ENCODE results near the gene CFDP1. TPM values are rescaled to one million over a fixed set of nuclear protein-coding genes. Genes with fewer than 3 reads are reported as not detected.
A peak's percentile ranks its signal among the peaks of the same experiment; 100 is the strongest.
"Not testable (repeated sequence)": the region's sequence is repeated elsewhere in the genome, so short reads cannot be mapped to it uniquely, and the experiment has no call there.

Gene CFDP1
- total RNA-seq, 4 donors from 2014 or later = 32.8 to 55.8 (median 45.7) TPM

DNA sequence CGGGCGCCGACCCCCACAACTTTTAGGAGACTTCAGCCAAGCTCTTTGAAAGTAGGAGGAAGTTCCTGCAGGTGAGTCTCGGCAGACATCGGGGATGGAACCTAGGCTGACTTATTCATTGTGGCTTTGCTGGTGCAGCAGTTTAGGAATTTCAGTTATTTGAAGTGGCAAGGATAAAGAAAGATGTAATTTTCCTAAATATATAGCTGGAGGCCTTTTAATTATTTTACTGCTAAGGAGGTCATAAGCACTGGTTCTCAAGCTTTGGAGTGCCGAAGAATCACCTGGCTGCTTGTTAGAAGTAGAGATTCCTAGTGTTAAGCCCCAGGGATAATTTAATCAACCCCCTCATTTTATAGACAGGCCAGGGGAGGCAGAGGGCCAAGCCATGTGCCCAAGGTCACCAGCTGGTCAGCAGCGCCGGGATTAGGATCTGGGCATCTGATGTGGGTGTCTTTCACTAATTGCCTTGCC, 152.9 kb downstream of the CFDP1 start:
- H3K4me3 ChIP-seq = no peak overlapping the region
- H3K36me3 ChIP-seq = no peaks in the 10 kb centered on the region
- H3K4me1 ChIP-seq = peaks cover 4 to 44% (median 12%) of the 10 kb centered on the region in 3 donors
- intact Hi-C loops (cut with DNase I) = no loop called here
- WGBS, 2 donors = 41 to 52% methylated on average over 3 to 5 of the region's 8 CpGs
- H3K27ac ChIP-seq = no peak overlapping the region
- TF ChIP-seq, protein P1, sequence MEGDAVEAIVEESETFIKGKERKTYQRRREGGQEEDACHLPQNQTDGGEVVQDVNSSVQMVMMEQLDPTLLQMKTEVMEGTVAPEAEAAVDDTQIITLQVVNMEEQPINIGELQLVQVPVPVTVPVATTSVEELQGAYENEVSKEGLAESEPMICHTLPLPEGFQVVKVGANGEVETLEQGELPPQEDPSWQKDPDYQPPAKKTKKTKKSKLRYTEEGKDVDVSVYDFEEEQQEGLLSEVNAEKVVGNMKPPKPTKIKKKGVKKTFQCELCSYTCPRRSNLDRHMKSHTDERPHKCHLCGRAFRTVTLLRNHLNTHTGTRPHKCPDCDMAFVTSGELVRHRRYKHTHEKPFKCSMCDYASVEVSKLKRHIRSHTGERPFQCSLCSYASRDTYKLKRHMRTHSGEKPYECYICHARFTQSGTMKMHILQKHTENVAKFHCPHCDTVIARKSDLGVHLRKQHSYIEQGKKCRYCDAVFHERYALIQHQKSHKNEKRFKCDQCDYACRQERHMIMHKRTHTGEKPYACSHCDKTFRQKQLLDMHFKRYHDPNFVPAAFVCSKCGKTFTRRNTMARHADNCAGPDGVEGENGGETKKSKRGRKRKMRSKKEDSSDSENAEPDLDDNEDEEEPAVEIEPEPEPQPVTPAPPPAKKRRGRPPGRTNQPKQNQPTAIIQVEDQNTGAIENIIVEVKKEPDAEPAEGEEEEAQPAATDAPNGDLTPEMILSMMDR (IDR thresholded peaks at IDR 0.05) = no peak
- TF ChIP-seq POLR2A (IDR thresholded peaks at IDR 0.05) = no peak
- H3K9me3 ChIP-seq = no peaks in the 10 kb centered on the region
- no peak for DNase-seq
- H3K27me3 ChIP-seq = no peaks in the 10 kb centered on the region

DNA sequence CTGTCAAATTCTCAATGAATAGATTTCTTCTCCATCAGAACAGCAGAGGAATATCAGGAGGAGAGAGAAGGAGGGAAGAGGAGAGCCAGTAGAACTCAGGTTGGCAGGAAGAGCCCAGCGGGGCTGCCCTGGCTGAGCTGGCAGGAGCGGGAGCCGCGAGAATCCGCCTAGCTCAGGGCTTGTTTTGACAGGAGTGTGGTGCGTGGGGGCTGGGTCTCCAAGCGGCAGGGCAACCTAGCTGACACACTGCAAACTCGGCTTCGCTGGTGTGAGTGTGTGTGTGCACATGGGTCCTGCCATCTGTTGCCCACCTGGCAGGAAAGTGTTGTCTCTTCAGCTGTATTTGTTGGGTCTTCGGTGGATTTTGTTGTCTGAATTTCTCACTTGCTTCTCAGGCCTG, 154.0 kb downstream of the CFDP1 start:
- Histone ChIP-seq H3K27me3 (no peaks in the 10 kb centered on the region), H3K4me1 (peaks cover 4 to 44% (median 12%) of the 10 kb centered on the region in 3 donors), H3K27ac (peak overlapping the region in 1 of 4 donors; percentile 58), H3K36me3 (no peaks in the 10 kb centered on the region), H3K9me3 (no peaks in the 10 kb centered on the region), H3K4me3 (no peak overlapping the region)
- intact Hi-C loops (cut with DNase I) = no loop called here
- TF ChIP-seq, protein P1 (IDR thresholded peaks at IDR 0.05) = no peak
- TF ChIP-seq POLR2A (IDR thresholded peaks at IDR 0.05) = no peak
- no peak for DNase-seq
- 55 to 61% methylated on average over 6 to 10 of the region's 10 CpGs for WGBS, 2 donors

DNA sequence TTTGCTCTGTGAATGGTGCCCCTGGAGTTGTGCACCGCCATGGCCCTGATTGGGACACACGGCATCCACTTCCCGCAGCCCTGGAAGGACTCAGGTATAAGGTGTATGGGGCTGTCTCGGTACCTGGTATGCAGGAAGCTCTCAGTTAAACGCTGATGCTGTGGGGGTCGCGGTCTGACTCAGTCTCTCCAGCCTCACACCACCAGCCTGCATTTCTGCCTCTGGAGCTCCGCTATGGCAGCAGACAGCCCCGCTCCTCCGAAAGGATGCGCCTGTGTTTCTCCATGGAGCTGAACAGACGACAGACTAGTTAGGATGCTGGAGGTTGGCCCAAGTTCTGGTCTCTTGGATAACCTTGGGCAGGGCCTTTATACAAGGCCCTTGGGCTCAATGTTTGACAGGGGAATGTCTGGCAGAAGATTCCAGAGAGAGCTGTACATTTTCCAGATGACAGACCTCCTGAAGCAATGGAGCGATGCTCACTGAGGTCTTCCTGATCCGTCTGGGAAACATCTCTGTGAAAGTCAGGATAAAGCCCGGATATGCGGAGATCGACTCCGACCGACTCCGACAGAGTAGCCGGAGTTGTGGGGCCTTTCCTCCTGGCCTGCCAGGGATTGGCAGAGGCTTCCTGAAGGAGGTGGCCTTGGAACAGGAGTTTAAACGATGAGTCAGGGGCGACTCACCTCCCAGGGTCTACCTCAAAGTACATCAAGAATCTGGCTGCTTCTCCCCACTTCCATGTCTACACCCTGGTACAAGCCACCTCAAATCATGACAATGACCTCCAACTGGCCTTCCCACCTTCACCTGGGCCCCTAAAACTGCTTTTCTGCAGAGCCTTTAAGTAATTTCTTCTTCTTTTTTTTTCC, 160.0 kb downstream of the CFDP1 start:
- Histone ChIP-seq H3K9me3 (no peaks in the 10 kb centered on the region), H3K4me3 (no peak overlapping the region), H3K4me1 (peaks cover 0 to 14% (median 2%) of the 10 kb centered on the region in 3 donors), H3K27ac (no peak overlapping the region), H3K36me3 (no peaks in the 10 kb centered on the region), H3K27me3 (no peaks in the 10 kb centered on the region)
- WGBS, 2 donors = 84 to 89% methylated on average over 10 to 20 of the region's 23 CpGs
- TF ChIP-seq, protein P1 (IDR thresholded peaks at IDR 0.05) = no peak
- DNase-seq = no peak
- intact Hi-C loops (cut with DNase I) = no loop called here

DNA sequence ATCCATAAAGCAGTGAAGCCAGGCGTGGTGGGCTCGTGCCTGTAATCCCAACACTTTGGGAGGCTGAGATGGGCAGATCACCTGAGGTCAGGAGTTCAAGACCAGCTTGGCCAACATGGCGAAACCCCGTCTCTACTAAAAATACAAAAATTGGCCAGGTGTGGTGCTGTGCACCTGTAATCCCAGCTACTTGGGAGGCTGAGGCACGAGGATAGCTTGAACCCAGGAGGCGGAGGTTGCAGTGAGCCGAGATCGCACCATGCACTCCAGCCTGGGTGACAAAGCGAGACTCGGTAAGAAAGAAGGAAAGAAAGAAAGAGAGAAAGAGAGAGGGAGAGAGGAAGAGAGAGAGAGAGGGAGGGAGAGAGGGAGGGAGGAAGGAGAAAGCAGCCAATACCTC, 160.7 kb downstream of the CFDP1 start:
- H3K4me1 ChIP-seq = peaks cover 6 to 18% (median 7%) of the 10 kb centered on the region in 3 donors
- H3K9me3 ChIP-seq; H3K4me3 ChIP-seq; H3K27me3 ChIP-seq; DNase-seq; intact Hi-C loops (cut with DNase I); H3K27ac ChIP-seq; H3K36me3 ChIP-seq: not testable (repeated sequence)
- 92% methylated on average over 6 to 10 of the region's 10 CpGs for WGBS, 2 donors

DNA sequence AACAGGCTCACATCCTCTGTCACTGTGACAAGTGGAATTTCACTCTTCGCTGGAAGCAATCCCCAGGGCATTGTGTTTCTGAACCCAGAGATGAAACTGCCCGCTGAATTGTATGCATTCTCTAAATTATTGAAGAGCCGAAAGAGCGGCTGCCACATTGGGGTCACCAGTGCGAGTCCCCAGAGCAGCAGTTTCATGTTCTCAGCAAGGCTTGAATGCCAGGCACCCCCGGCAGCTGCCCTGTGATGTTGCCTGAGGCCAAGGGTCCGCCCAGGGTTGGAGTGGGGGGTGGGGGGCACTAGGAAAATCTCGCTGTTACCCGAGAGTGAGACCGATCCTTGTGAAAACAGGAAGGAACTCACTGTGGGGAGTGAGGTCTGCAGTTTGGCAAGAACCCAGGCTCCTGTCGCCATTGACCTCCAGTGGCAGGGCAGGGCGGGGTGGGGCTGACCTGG, 161.2 kb downstream of the CFDP1 start:
- Histone ChIP-seq H3K36me3 (no peaks in the 10 kb centered on the region), H3K4me3 (no peak overlapping the region), H3K27ac (peak overlapping the region in 1 of 4 donors; percentile 14), H3K4me1 (peaks cover 11 to 23% (median 12%) of the 10 kb centered on the region in 3 donors), H3K27me3 (peaks cover 0 to 5% (median 0%) of the 10 kb centered on the region in 4 donors), H3K9me3 (no peaks in the 10 kb centered on the region)
- DNase-seq = no peak
- intact Hi-C loops (cut with DNase I) = no loop called here
- WGBS, 2 donors = 66 to 77% methylated on average over 6 to 7 of the region's 12 CpGs
- TF ChIP-seq, protein P1 (IDR thresholded peaks at IDR 0.05) = no peak
- no peak for TF ChIP-seq POLR2A (IDR thresholded peaks at IDR 0.05)

All from esophagus squamous epithelium (tissue), 5 donors.